Pancreas (tissue), 10 donors: ENCODE results near the gene GPR142. TPM values are rescaled to one million over a fixed set of nuclear protein-coding genes. Genes with fewer than 3 reads are reported as not detected.

ENCODE experiments used
- ATAC-seq, 4 donors: fragments of 200-7000 bp; cut with Tn5 transposase; one replicate each; pipeline versions ENCODE4 v1.8.0 to v1.9.1; 2020; ENCODE audit warnings: mild to moderate bottlenecking in 4 of 4, moderate library complexity in 4 of 4
- DNase-seq, 6 donors: peaks; one replicate each; pipeline ENCODE4 v3.0.0-alpha.2; 2020
- FAIRE-seq: peaks from 2 replicates; lab custom pipeline; 2012; peaks lifted over from hg19 to GRCh38; lab: Jason Lieb, UNC
- H3K27ac ChIP-seq, 4 donors: fragments of 200-600 bp; sonication (generic); 1 replicate in 3 of 4; 2 replicates in 1 of 4; pipeline versions ENCODE4 v1.5.0 to v1.8.0; 2020
- H3K27me3 ChIP-seq, 4 donors: fragments of 200-600 bp; one replicate each; pipeline ENCODE4 v1.8.0; 2021
- H3K36me3 ChIP-seq, 3 donors: fragments of 200-600 bp; sonication (generic) in 1 of 3; one replicate each; pipeline versions ENCODE4 v1.5.0 to v1.8.0; 2020 to 2021
- H3K4me1 ChIP-seq, 3 donors: fragments of 200-600 bp; one replicate each; pipeline ENCODE4 v1.8.0; 2021
- H3K4me3 ChIP-seq, 4 donors: fragments of 200-600 bp; sonication (generic) in 2 of 4; one replicate each; pipeline versions ENCODE4 v1.5.0 to v1.8.0; 2020 to 2021
- H3K9me3 ChIP-seq, 4 donors: fragments of 200-600 bp; one replicate each; pipeline ENCODE4 v1.8.0; 2021
- WGBS, 2 donors: extraction: QIAGEN DNeasy Blood & Tissue Kit; methylation state at CpG; one replicate each; pipeline ENCODE4 v1.1.7; 2013; 5-methylcytosine and 5-hydroxymethylcytosine counted together
- intact Hi-C, 3 donors: fragments of 100-400 bp; cut with DNase I; formaldehyde crosslinking; loops; one replicate each; pipeline versions ENCODE4 v1.11.1 to v1.14.2; 2022
- polyA plus RNA-seq, 2 donors: library from polyadenylated mRNA; stranded (reverse); fragments of 200-250 nt; gene quantifications; one replicate each; pipeline ENCODE4 v1.2.3, GENCODE V29; 2013
- total RNA-seq, 6 donors: library from RNA; stranded (reverse); fragmentation: NEBNext Ultra II Directional in 4 of 6; extraction: Animal tissue kit (Norgen Biotek cat#: 25700) in 4 of 6; gene quantifications; one replicate each; pipeline versions ENCODE4 v1.2.1 to v1.2.4, GENCODE V29; 2021 to 2023
- TF ChIP-seq, protein P1 (sequence below), 4 donors: fragments of 200-600 bp; sonication (generic) in 3 of 4; IDR thresholded peaks; one replicate each; pipeline versions ENCODE4 v1.5.0 to v1.8.0; 2021; ENCODE audit warnings: antibody characterized with exemption in 4 of 4
- donor health status: healthy with polysubstance abuse.
- donor health status: DM: no; HTN: no; CAD: no; lungs with moderate emphysema.
- donor health status: DM: no; HTN: no; CAD: no.
- donor health status: control.
- donor health status: control.
- donor health status: Bipolar disorder and iron deficiency.
- donor health status: DM: yes; HTN: yes; CAD: no.
- donor health status: DM: no; HTN: no; CAD: no.
- donor health status: DM: no; HTN: no; CAD: no.
- donor health status: DM: yes; HTN: yes; CAD: no.

Gene GPR142
- total and polyA plus RNA-seq, 8 donors, result 0.22 to 2.8 (median 0.56) TPM

DNA sequence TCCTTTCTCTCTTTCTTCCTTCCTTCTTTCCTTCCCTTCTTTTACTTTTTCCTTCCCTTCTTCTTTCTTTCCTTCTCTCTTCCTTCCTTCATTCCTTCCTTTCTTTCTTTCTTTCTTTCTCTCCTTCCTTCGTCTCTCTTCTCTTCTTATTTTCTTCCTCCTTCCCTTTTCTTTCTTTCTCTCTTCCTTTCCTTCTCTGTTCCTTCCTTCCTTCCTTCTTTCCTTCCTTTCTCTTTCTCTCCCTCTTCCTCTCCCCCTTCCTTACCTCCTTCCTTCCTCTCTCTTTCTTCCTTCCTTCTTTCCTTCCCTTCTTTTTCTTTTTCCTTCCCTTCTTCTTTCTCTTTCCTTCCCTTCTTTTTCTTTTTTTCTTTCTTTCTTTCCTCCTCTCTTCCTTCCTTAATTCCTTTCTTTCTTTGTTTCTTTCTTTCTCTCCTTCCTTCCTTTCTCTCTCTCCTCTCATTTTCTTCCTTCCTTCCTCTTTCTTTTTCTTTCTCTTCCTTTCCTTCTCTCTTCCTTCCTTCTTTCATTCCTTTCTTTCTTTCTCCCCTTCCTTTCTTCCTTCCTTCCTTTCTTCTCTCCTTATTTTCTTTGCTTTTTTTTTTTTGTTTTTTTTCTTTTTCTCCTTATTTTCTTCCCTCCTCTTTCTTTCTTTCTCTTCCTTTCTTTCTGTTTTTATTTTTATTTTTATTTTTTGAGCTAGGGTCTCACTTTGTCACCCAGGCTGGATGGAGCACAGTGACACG, 22.8 kb downstream of the GPR142 start:
- FAIRE-seq, result no peak

DNA sequence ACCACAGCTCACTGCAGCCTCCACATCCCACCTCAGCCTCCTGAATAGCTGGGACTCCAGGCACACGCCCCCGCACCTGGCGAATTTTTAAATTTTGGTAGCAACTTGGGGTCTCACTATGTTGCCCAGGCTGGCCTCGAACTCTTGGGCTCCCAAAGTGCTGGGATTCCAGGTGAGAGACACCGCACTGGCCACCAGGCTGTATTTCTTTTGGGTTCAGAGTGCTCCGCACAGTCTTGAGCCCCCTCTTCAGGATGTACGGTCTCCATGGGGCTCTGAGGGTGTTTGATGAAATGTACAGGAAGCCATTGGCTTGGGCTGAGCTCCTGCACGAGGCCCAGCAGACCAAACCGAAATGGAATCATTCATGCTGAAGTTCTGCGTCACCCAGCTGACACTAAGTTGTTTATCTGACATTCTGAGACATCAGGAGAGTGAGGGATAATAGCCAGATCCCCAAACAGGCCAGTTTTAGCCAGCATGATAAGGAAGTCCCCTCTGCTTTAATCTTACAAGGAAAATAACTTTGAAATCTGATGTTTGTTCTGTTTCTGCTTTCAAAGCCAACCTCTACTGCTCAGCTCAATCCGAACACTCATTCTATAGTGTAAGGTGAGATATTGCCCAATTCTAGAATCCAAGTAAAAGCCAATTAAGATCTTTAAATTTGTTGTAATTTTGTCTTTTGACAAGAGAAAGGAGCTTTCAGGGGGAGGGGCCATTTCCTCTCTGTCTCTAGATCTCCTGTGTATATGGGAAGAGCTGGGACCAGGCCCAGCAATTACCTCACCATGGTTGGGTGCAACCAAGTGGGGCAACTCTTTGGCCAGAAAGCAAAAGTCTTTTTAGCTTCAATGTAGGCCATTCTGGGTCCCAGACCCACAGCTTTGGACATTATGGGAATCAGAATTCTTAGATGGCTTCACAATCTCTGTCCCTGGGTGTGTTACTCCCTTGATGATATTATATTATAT, 23.7 kb downstream of the GPR142 start:
- ATAC-seq (no peak), FAIRE-seq (no peak), DNase-seq (peak in 1 of 6 donors; percentile 18)
- intact Hi-C loops, result no loop called here
- no peaks in the 10 kb centered on the region for H3K27me3 ChIP-seq
- no peak overlapping the region for H3K4me3 ChIP-seq
- no peaks in the 10 kb centered on the region for H3K9me3 ChIP-seq
- no peaks in the 10 kb centered on the region for H3K36me3 ChIP-seq
- no peak overlapping the region for H3K27ac ChIP-seq
- peaks cover 0 to 4% (median 0%) of the 10 kb centered on the region in 3 donors for H3K4me1 ChIP-seq
- TF ChIP-seq, protein P1, sequence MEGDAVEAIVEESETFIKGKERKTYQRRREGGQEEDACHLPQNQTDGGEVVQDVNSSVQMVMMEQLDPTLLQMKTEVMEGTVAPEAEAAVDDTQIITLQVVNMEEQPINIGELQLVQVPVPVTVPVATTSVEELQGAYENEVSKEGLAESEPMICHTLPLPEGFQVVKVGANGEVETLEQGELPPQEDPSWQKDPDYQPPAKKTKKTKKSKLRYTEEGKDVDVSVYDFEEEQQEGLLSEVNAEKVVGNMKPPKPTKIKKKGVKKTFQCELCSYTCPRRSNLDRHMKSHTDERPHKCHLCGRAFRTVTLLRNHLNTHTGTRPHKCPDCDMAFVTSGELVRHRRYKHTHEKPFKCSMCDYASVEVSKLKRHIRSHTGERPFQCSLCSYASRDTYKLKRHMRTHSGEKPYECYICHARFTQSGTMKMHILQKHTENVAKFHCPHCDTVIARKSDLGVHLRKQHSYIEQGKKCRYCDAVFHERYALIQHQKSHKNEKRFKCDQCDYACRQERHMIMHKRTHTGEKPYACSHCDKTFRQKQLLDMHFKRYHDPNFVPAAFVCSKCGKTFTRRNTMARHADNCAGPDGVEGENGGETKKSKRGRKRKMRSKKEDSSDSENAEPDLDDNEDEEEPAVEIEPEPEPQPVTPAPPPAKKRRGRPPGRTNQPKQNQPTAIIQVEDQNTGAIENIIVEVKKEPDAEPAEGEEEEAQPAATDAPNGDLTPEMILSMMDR (IDR thresholded peaks at IDR 0.05), result no peak
- WGBS, 2 donors, result 82 to 85% methylated on average over 11 of the region's 11 CpGs

More for the DNA sequence above, 22.8 kb downstream of the GPR142 start:
- no peak for DNase-seq
- intact Hi-C loops, result no loop called here
- ATAC-seq, result no peak
- Histone ChIP-seq H3K9me3 (no peaks in the 10 kb centered on the region), H3K4me1 (no peaks in the 10 kb centered on the region), H3K27me3 (no peaks in the 10 kb centered on the region), H3K4me3 (no peak overlapping the region), H3K36me3 (no peaks in the 10 kb centered on the region), H3K27ac (no peak overlapping the region)
- TF ChIP-seq, protein P1 (IDR thresholded peaks at IDR 0.05), result no peak
- 64 to 86% methylated on average over 2 of the region's 2 CpGs for WGBS, 2 donors

DNA sequence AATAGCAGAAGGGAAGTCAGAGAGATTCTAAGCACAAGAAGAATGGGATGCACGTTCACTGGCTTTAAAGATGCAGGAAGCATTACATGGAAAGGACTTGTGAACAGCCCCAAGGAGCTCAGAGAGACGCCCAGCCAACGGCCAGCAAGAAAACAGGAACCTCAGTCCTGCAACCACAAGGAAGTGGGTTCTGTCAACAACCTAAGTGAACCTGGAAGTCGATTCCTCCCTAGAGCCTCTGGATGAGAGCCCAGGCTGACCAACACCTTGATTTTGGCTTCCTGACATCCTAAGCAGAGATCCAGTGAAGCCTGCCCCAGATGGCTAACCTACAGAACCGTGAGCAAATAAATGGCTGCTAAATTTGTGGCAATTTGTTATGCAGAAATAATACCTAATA, 24.5 kb downstream of the GPR142 start:
- Histone ChIP-seq H3K4me3 (no peak overlapping the region), H3K9me3 (no peaks in the 10 kb centered on the region), H3K27me3 (no peaks in the 10 kb centered on the region), H3K36me3 (no peaks in the 10 kb centered on the region), H3K4me1 (peaks cover 0 to 4% (median 0%) of the 10 kb centered on the region in 3 donors), H3K27ac (no peak overlapping the region)
- 79 to 87% methylated on average over 5 of the region's 5 CpGs for WGBS, 2 donors
- DNase-seq (no peak), ATAC-seq (no peak), FAIRE-seq (no peak)
- intact Hi-C loops, result no loop called here
- TF ChIP-seq, protein P1 (IDR thresholded peaks at IDR 0.05), result no peak

DNA sequence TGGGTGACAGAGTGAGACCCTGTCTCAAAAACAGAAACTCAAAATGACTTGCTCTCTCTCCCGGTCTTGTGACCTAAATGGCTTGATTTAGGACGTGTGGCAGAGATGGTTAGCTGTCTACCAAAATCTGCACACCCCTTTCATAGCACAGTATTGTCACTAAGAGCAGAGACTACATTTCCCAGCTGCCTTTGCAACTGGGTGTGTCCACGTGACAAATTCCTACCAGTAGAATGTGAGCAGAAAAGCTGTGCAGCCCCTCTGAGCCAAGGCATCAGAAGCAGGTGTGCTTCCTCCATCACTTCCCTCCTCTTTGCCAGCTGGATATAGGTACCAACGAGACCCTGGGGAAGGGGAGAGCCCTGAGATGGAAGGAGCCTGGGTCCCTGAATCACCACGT, 25.5 kb downstream of the GPR142 start:
- no peaks in the 10 kb centered on the region for H3K36me3 ChIP-seq
- DNase-seq (peak in 1 of 6 donors; percentile 2), FAIRE-seq (no peak), ATAC-seq (no peak)
- no peak overlapping the region for H3K4me3 ChIP-seq
- H3K27me3 ChIP-seq, result no peaks in the 10 kb centered on the region
- H3K27ac ChIP-seq, result no peak overlapping the region
- H3K4me1 ChIP-seq, result peaks cover 0 to 4% (median 0%) of the 10 kb centered on the region in 3 donors
- TF ChIP-seq, protein P1 (IDR thresholded peaks at IDR 0.05), result no peak
- 72 to 83% methylated on average over 5 of the region's 5 CpGs for WGBS, 2 donors
- no peaks in the 10 kb centered on the region for H3K9me3 ChIP-seq
- intact Hi-C loops, result no loop called here
